DND-41 (cell line): ENCODE data around the gene PRKCZ.

Source experiments
- ATAC-seq: fragments of 200-7000 bp; cut with Tn5 transposase; 3 replicates; pipeline ENCODE4 v1.9.1; 2021; ENCODE audit warnings: low read depth; ENCODE audit not compliant: insufficient read depth
- DNase-seq: peaks from one replicate; pipeline ENCODE4 v3.0.0-alpha.2; 2020
- H2AFZ ChIP-seq: 2 replicates; pipeline ENCODE4 v1.6.0; 2012; ENCODE audit warnings: low read depth, low read length
- H3K27ac ChIP-seq: 2 replicates; pipeline ENCODE4 v1.5.1; 2012; ENCODE audit warnings: low read length, inconsistent platforms
- H3K27me3 ChIP-seq: fragments of 200-600 bp; sonication (generic); 2 replicates; pipeline ENCODE4 v1.6.0; 2012; ENCODE audit warnings: low read length, mild to moderate bottlenecking, inconsistent platforms; ENCODE audit not compliant: insufficient read depth, poor library complexity
- H3K36me3 ChIP-seq: 2 replicates; pipeline ENCODE4 v1.5.1; 2012; ENCODE audit warnings: low read length, inconsistent platforms; ENCODE audit not compliant: insufficient read depth
- H3K4me1 ChIP-seq: 2 replicates; pipeline ENCODE4 v1.5.1; 2012; ENCODE audit warnings: mild to moderate bottlenecking, low read length; ENCODE audit not compliant: insufficient read depth
- H3K4me2 ChIP-seq: 2 replicates; pipeline ENCODE4 v1.6.0; 2012; ENCODE audit warnings: mild to moderate bottlenecking, moderate library complexity, low read length, inconsistent platforms; ENCODE audit not compliant: insufficient read depth
- H3K4me3 ChIP-seq, 2 experiments: fragments of 200-600 bp in 1 of 2; shearing (Covaris generic) in 1 of 2; 2 replicates each; pipeline ENCODE4 v1.5.1; 2012 to 2016; ENCODE audit warnings: inconsistent platforms in 2 of 2, low read length in 2 of 2, mild to moderate bottlenecking in 2 of 2, low read depth in 1 of 2, moderate library complexity in 1 of 2
- H3K79me2 ChIP-seq: 2 replicates; pipeline ENCODE4 v1.6.0; 2012; ENCODE audit warnings: low read length, inconsistent platforms; ENCODE audit not compliant: insufficient read depth
- H3K9ac ChIP-seq: 2 replicates; pipeline ENCODE4 v1.6.0; 2012; ENCODE audit warnings: low read depth, mild to moderate bottlenecking, inconsistent platforms, low read length, moderate library complexity
- H3K9me3 ChIP-seq: 2 replicates; pipeline ENCODE4 v1.5.1; 2012; ENCODE audit warnings: low read length, moderate library complexity, mild to moderate bottlenecking, inconsistent platforms; ENCODE audit not compliant: insufficient read depth, severe bottlenecking
- H4K20me1 ChIP-seq: 2 replicates; pipeline ENCODE4 v1.6.0; 2012; ENCODE audit warnings: low read length; ENCODE audit not compliant: insufficient read depth
- CTCF ChIP-seq: IDR thresholded peaks from 2 replicates; pipeline ENCODE4 v1.5.1; 2012; ENCODE audit warnings: borderline replicate concordance, low read length, moderate library complexity, mild to moderate bottlenecking; ENCODE audit not compliant: poor library complexity, severe bottlenecking; ENCODE audit errors: extremely low read depth
- EZH2 ChIP-seq: IDR thresholded peaks from 3 replicates; pipeline ENCODE4 v1.6.1; 2012; ENCODE audit warnings: borderline replicate concordance, low read depth, mild to moderate bottlenecking, moderate library complexity, low read length, inconsistent platforms; ENCODE audit not compliant: severe bottlenecking

The PRKCZ gene

GRCh38 chr1:2221271-2221670, 171.1 kb downstream of the PRKCZ start:
- no peak for TF ChIP-seq CTCF
- TF ChIP-seq EZH2 = no peak

GRCh38 chr1:2224170-2224584, 174.0 kb downstream of the PRKCZ start:
- Histone ChIP-seq H4K20me1 (peaks cover 23% of the 10 kb centered on the region), H3K9ac (no peak overlapping the region), H3K36me3 (peaks cover 4% of the 10 kb centered on the region; the same call in 1 of the 2 replicates), H3K27me3 (peaks cover 6% of the 10 kb centered on the region), H3K9me3 (no peaks in the 10 kb centered on the region), H3K4me1 (peaks cover 8% of the 10 kb centered on the region), H3K4me2 (no peak overlapping the region), H3K4me3 (no peak overlapping the region), H3K27ac (no peak overlapping the region), H2AFZ (no peak overlapping the region), H3K79me2 (peaks cover 6% of the 10 kb centered on the region)
- DNase-seq = no peak
- TF ChIP-seq CTCF (no peak), EZH2 (no peak)
- ATAC-seq = no peak

More at GRCh38 chr1:2221271-2221670, 171.1 kb downstream of the PRKCZ start:
- Histone ChIP-seq H3K36me3 (no peaks in the 10 kb centered on the region), H3K4me1 (no peaks in the 10 kb centered on the region), H3K9ac (no peak overlapping the region), H3K27me3 (peaks cover 3% of the 10 kb centered on the region), H3K9me3 (no peaks in the 10 kb centered on the region), H3K4me2 (no peak overlapping the region), H3K27ac (no peak overlapping the region), H3K4me3 (no peak overlapping the region), H4K20me1 (peaks cover 15% of the 10 kb centered on the region; the same call in 1 of the 2 replicates), H2AFZ (no peak overlapping the region), H3K79me2 (no peaks in the 10 kb centered on the region)
- no peak for ATAC-seq
- DNase-seq = no peak

GRCh38 chr1:2224631-2225428, 174.6 kb downstream of the PRKCZ start:
- peaks cover 14% of the 10 kb centered on the region for H3K4me1 ChIP-seq
- H3K9me3 ChIP-seq = no peaks in the 10 kb centered on the region
- no peak overlapping the region for H3K27ac ChIP-seq
- peaks cover 7% of the 10 kb centered on the region for H3K27me3 ChIP-seq
- H3K4me3 ChIP-seq = no peak overlapping the region
- H3K9ac ChIP-seq = no peak overlapping the region
- H3K79me2 ChIP-seq = peaks cover 12% of the 10 kb centered on the region
- no peak overlapping the region for H2AFZ ChIP-seq
- ATAC-seq (no peak), DNase-seq (no peak)
- peaks cover 27% of the 10 kb centered on the region for H4K20me1 ChIP-seq
- H3K36me3 ChIP-seq = peaks cover 11% of the 10 kb centered on the region; the same call in 1 of the 2 replicates
- TF ChIP-seq EZH2 = no peak
- no peak for TF ChIP-seq CTCF
- H3K4me2 ChIP-seq = no peak overlapping the region
